Measurements from ENCODE around the gene RPS25.
"Not testable (repeated sequence)": the region's sequence is repeated elsewhere in the genome, so short reads cannot be mapped to it uniquely, and the experiment has no call there.

RPS25 gene

DNA sequence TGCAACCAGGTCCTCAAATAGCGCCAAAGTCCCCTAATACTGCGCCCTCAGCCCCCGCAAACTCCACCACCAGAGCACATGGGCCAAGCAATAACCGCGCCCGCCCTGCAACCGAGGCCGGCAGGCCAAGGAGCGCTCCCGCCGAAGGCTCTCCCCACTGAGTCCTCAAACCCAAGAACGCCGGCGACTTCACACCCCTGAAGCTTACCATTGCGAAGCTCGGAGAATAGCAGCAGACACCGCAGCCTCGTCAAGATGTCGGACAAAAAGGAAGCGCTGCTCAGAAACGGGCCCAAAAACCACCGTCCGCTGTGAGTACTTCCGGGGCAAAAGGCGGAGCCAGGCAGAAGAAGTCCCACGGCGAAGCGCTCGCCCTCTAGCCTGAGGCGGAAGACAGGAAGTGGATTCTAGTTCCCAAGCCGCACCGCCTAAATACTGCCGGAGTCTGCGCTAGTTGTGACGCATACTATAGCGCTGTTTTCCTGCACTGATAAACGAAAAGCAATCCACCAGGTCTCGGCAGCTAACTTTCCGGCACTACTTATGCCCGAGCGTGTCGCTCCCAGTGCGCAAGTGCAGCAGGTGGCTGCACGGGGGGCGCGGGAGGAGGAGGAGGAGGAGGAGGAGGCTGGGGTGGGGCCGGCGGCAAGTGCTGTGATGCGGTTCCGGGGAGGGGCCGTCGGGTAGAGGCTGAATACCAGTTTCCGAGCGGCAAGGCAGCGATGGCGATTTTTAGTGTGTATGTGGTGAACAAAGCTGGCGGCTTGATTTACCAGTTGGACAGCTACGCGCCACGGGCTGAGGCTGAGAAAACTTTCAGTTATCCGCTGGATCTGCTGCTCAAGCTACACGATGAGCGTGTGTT lies at the start of gene RPS25, which contains the start of gene TRAPPC4:
TSS of gene RPS25 (minus strand) at position 270 of the 865 bp plus-strand sequence. CDS start at position 211, 59 bp downstream.
TSS of gene TRAPPC4 (plus strand) at position 693 of the 865 bp plus-strand sequence. CDS start at position 723, 30 bp downstream.
- peak; percentile 75 for DNase-seq (ENCODE audit: low read depth, low spot score)
- CTCF ChIA-PET: interaction anchor here (1.0 to 8.5 kb wide), 5 partner anchors 9 to 289 kb away, joined by 3 to 54 read pairs (median 3); partner anchors contain the start of gene SLC37A4
- H3K4me3 ChIP-seq (ENCODE audit: low read depth, low read length): peak within 1 kb of the TSS; percentile 94
- POLR2A ChIA-PET: interaction anchor here (0.6 to 1.4 kb wide), 3 partner anchors 13 to 49 kb away, joined by 3 to 4 read pairs (median 3); partner anchors contain the start of gene VPS11
- TF ChIP-seq, protein P1, sequence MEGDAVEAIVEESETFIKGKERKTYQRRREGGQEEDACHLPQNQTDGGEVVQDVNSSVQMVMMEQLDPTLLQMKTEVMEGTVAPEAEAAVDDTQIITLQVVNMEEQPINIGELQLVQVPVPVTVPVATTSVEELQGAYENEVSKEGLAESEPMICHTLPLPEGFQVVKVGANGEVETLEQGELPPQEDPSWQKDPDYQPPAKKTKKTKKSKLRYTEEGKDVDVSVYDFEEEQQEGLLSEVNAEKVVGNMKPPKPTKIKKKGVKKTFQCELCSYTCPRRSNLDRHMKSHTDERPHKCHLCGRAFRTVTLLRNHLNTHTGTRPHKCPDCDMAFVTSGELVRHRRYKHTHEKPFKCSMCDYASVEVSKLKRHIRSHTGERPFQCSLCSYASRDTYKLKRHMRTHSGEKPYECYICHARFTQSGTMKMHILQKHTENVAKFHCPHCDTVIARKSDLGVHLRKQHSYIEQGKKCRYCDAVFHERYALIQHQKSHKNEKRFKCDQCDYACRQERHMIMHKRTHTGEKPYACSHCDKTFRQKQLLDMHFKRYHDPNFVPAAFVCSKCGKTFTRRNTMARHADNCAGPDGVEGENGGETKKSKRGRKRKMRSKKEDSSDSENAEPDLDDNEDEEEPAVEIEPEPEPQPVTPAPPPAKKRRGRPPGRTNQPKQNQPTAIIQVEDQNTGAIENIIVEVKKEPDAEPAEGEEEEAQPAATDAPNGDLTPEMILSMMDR (IDR thresholded peaks at IDR 0.05; ENCODE audit: insufficient read depth, low read length, missing control alignments): no peak

DNA sequence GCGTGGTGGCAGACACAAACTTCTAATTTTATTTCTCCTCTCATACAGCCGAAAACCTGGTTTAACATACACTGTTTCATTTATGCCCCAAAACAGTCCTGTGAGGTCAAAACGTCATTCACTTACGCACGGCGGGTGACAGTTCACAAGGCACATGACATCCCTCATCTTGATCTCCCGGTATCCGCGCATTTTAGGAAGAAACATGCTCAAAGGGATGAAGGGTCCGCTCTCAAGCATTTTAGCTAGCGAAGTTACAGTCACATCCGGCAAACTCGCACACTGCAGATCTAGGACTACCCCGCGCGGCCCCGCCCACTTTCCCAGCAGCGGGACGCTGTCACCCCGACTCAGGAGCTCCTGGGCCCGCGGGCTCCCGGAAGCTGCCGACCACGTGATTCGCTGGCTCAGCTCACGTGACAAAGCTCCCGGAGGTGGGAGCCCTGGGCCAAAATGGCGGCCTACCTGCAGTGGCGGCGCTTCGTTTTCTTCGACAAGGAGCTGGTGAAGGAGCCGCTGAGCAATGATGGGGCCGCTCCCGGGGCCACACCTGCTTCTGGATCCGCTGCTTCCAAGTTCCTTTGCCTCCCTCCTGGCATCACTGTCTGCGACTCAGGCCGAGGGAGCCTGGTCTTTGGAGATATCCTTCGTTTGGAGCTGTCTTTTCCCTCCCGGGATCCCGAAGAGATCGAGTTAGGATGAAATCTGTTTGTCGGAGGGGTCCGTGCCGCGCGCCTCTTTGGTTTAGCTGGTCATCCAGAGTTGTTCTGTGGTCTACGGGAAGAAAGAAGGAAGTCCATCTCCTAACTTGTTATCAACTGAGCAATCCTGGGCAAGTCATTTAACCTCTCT lies 49.5 kb upstream of the RPS25 start, which contains the start of gene VPS11:
TSS of gene VPS11 (plus strand) at position 448 of the 852 bp plus-strand sequence. CDS start at position 454, 6 bp downstream.
- CTCF ChIA-PET: interaction anchor here (0.8 to 2.0 kb wide), 13 partner anchors 10 to 270 kb away, joined by 3 to 9 read pairs (median 4); partner anchors contain the start of genes DPAGT1 and HMBS
- POLR2A ChIA-PET: interaction anchor here (0.6 to 1.8 kb wide), 11 partner anchors 9 to 49 kb away, joined by 3 to 15 read pairs (median 4); partner anchors contain the start of genes C2CD2L, DPAGT1, HMBS and HYOU1
- TF ChIP-seq, protein P1 (IDR thresholded peaks at IDR 0.05; ENCODE audit: insufficient read depth, low read length, missing control alignments): no peak
- peak; percentile 77 for DNase-seq (ENCODE audit: low read depth, low spot score)
- peak within 1 kb of the TSS; percentile 92 for H3K4me3 ChIP-seq (ENCODE audit: low read depth, low read length)

DNA sequence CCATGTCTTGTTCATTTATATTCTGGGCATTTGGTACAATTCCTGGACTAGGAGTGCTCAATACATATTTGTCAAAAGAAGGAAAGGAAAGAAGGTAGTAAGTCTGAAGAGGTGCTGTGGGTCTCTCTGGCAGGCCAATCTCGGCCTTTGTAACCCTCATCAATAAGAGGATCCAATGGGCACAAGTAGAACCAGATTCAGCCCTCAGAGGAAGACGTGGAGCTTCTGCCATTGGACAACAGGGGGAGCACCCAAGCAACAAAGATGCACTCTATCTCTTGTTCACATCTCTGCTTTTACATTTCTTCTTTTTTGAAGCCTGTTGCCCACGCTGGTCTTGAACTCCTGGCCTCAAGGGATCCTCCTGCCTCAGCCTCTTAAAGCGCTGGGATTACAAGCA lies 47.2 kb upstream of the RPS25 start:
- ChIA-PET CTCF (interaction anchor here (0.8 to 2.3 kb wide), 5 partner anchors 10 to 258 kb away, joined by 3 to 9 read pairs (median 7); partner anchors contain the start of gene HMBS), POLR2A (interaction anchor here (0.6 to 1.0 kb wide), 2 partner anchors 15 to 20 kb away, joined by 3 to 4 read pairs; no protein-coding TSS in a partner anchor)

DNA sequence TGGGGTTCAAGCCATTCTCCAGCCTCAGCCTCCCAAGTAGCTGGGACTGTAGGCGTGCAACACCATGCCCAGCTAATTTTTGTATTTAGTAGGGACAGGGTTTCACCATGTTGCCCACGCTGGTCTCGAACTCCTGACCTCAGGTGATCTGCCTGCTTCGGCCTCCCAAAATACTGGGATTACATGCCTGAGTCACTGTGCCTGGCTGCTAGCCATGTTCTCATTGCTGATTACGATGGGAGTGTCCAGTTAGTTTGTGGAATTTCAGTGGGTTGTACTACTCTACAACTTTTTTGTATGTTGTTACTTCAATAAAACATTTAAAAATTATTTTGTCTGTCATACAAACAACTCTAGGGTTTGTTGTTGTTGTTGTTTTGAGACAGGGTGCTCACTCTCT lies 44.6 kb upstream of the RPS25 start:
- DNase-seq (ENCODE audit: low read depth, low spot score): no peak
- ChIA-PET CTCF (interaction anchor here (1.0 to 1.1 kb wide), 2 partner anchors 134 to 261 kb away, joined by 3 to 4 read pairs; no protein-coding TSS in a partner anchor), POLR2A (no interaction called here)
- H3K4me3 ChIP-seq (ENCODE audit: low read depth, low read length): no peak overlapping the region
- TF ChIP-seq, protein P1 (IDR thresholded peaks at IDR 0.05; ENCODE audit: insufficient read depth, low read length, missing control alignments): no peak

More for the DNA sequence above, 47.2 kb upstream of the RPS25 start:
- no peak overlapping the region for H3K4me3 ChIP-seq (ENCODE audit: low read depth, low read length)
- no peak for DNase-seq (ENCODE audit: low read depth, low spot score)
- TF ChIP-seq, protein P1 (IDR thresholded peaks at IDR 0.05; ENCODE audit: insufficient read depth, low read length, missing control alignments): peak; percentile 58

DNA sequence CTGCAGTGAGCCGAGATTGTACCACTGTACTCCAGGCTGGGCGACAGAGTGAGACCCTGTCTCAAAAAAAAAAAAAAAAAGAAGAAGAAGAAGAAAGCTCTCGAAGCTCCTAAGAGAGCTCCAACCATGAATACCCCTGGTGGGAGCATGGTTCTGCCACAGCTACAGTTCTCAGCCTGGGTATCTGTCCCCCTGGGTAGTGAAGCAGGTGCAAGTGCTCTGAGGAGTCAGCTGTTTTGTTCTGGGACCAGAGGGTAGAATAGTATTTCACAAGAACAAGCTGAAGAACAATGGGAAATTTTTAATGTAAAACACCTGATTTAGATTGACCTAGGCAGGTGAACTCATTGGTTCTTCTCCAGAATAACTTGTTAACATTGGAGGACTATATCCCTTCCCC lies 43.1 kb upstream of the RPS25 start:
- H3K4me3 ChIP-seq (ENCODE audit: low read depth, low read length): no peak overlapping the region
- ChIA-PET CTCF (interaction anchor here (0.6 kb wide), 1 partner anchor 67 kb away, joined by 3 read pairs; no protein-coding TSS in a partner anchor), POLR2A (no interaction called here)
- no peak for DNase-seq (ENCODE audit: low read depth, low spot score)
- TF ChIP-seq, protein P1 (IDR thresholded peaks at IDR 0.05; ENCODE audit: insufficient read depth, low read length, missing control alignments): no peak

DNA sequence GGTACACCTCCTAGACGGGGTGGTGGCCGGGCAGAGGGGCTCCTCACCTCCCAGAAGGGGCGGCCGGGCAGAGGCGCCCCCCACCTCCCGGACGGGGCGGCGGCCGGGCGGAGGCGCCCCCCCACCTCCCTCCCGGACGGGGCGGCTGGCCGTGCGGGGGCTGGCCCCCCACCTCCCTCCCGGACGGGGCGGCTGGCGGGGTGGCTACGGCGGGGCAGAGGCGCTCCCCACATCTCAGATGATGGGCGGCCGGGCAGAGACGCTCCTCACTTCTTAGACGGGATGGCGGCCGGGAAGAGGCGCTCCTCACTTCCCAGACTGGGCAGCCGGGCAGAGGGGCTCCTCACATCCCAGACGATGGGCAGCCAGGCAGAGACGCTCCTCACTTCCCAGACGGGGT lies 41.0 kb upstream of the RPS25 start:
- POLR2A ChIA-PET: interaction anchor here (1.9 kb wide), 1 partner anchor 8 kb away, joined by 6 read pairs; the partner anchor contains the start of gene VPS11
- not testable (repeated sequence) for H3K4me3 ChIP-seq (ENCODE audit: low read depth, low read length); DNase-seq (ENCODE audit: low read depth, low spot score)
- CTCF ChIA-PET: interaction anchor here (2.0 kb wide), 1 partner anchor 28 kb away, joined by 5 read pairs; no protein-coding TSS in a partner anchor

All from AG04449 (cell line).